Forelimb muscle (tissue), 1 donor: ENCODE results near the gene MACROD1. TPM values are rescaled to one million over a fixed set of nuclear protein-coding genes. Genes with fewer than 3 reads are reported as not detected.

Source experiments
- DNase-seq: peaks from one replicate; pipeline ENCODE4 v3.0.0-alpha.2; 2013; ENCODE audit warnings: low read depth
- polyA plus RNA-seq: library from polyadenylated mRNA; unstranded; fragments of 120-200 nt; gene quantifications from one replicate; pipeline ENCODE4 v1.2.1, GENCODE V29; 2013; ENCODE audit not compliant: insufficient read length

MACROD1 gene
- polyA plus RNA-seq, 1 donor: 68.0 TPM

DNA sequence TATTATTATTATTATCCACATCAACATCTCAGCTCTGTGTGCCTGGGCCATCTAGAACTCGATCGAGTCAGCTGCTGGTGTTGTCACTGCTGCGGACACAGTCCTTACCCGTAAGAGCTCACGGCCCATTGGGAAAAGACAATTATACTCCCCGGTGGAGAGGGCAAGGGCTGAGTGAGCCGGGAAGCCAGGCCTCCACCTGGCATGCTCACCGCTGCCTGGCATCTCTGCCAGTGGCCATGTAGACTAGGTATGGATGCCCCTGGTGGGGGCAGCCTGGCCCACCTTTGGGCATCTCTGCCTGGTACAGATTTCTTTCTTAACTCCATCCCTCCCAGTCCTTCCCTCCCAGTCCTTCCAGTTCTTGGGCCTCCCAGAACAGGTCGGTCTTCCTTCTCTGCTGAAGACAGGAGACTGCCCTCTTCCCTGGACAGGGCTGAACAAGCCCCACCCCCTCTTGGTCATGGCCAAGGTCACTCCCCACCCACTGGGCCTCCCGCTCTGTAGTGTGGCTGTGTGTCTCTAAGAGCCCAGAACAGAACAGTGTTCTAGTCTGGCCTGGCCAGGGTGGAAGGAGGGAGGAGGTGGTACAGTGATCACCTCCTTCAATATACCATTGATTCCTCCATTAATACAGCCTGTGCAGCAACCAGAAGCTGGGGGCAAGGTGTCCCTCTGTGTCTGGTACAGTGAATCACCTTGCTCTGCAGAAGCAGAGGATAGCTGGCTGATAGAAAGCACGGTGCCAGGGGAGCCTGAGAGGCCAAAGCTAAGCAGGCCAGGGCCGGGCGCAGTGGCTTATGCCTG lies 72.5 kb downstream of the MACROD1 start:
- no peak for DNase-seq

DNA sequence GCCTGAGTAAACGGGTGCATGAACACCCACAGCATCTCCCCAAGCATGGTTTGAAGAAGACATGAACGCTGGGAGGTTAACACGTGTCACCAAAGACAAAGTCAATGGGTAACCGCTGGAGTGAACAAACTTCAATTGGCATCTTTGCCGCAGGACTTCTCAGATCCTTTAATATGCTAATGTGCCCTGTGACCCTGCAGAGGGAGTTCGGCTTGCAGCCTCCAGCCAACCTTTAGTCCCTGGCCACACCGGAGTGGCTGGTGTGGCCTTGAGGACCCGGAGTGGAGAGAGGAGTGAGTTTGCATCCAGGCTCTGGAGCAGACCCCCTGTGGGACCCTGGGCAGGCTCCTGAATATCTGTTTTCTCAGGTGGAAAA lies 73.2 kb downstream of the MACROD1 start:
- DNase-seq: no peak

DNA sequence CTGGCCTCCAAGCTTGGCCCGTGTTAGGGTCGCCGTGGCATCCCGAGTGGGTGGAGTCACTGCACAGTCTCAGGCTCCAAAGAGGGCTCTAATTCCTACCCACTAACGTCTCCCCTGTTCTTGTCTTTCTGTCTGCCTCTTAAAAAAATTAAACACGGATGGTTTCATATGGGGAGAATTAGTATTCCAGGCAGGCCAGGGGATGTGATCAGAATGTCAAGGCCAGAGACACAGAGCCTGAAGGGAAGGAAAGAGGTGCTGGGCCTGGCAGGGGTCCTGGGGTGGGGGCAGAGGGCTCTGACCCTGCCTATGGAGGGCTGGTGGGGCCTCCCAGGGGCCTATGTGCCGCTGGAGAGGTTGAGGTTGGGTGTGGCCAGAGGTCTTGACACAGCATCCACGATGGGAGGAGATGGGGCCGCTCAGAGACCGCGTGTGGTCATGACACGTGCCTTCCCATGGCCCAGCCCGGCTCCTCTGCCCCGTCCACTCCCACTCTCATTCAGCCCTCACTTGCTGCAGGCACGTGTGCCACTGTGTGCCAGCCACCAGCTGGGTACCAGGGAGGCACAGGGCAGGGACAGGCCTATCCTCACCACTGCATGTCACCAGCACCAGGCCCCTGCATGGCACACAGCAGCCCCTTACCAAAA lies 73.7 kb downstream of the MACROD1 start:
- no peak for DNase-seq

DNA sequence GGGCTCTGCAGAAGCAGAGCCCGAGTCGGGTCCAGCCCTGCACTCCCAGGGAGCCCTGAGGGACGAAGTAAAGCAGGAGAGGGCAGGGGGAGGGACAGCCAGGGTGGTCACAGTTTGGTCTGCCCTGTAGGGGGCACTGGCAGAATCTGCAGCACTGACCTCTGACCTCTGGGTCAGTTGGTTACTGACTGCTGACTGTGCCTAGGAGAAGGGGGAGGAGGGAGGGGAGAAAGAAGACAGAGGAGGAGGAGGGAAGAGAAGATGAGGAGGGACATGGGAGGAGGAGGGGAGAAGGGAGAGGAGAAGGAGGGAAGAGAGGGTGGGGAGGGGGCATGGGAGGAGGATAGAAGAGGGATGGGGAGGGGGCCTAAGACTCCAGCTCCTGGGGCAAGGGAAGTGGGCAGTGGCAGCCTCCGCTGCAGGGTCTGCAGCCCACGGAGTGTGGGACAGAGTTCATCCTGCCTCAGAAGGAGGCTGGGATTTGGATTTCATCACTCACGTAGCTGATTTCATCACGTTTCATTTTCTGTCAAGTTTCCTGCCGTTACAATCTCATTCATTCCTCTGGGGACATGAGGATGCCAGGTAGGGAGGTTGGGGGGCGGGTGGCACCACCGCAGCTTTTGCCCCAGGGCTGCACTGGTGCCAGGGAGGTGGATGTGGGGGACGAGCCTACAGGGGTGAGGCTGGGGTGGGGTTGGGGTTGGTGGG lies 75.0 kb downstream of the MACROD1 start:
- no peak for DNase-seq

DNA sequence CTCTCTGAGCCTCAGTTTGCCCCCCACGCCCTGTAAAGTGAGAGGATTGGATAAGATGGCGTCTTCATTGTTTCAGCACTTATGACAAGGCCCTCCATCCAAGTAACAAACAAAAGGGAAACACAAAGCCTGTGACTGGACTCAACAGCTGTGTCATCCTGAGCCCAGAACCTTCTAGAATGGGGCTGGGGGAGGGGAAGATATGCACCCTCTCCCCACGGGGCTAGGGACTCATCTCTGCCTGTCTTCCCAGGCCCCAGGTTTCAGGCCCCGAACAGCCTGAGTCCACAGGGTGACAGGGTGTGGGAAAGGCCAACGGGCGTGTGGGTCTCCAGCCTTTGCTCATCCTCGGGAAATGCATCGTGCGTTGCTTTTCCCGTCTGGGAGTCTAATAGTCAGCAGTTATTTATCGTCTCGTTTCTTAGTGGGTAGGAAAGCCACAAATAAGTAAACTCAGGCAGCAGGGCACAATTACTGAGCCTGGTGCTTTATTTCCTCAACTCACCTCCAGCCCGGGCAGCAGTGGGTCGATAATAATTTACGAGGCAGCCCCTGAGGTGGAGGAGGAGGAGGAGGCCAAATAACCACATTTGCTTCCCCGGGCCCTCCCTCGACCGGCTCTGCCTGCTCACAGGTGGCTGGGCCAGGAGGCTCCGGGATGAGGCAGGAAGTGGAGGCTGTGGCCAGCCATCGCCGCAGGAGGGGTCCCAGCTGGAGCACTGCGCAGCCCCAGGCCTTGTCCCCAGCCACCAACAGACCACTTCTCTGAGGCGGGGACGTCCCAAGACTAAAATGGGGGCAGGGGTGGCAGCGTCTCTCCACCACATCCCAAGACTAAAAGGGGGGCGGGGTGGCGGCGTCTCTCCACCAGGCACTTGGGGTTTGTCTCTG lies 75.8 kb downstream of the MACROD1 start:
- DNase-seq: no peak

DNA sequence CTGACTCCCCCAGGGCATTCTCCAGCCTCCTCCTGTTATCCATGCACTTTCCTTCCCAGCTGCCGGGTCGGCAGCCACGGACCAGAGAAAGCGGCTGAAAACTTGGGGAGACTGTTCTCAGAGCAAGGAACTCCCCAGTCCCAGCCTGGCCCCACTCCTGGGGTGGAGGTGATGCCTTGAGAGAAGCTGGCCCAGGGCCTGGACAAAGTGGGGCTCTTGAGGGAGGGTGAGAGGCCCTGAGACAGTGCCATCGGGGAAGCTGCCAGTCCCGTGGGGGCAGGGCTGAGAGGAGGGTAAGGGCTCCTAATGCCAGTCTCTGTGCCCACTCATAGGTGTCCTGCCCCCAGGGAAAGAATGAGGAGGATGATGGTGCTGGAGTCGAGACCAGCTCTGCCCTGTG lies 76.4 kb downstream of the MACROD1 start:
- no peak for DNase-seq

DNA sequence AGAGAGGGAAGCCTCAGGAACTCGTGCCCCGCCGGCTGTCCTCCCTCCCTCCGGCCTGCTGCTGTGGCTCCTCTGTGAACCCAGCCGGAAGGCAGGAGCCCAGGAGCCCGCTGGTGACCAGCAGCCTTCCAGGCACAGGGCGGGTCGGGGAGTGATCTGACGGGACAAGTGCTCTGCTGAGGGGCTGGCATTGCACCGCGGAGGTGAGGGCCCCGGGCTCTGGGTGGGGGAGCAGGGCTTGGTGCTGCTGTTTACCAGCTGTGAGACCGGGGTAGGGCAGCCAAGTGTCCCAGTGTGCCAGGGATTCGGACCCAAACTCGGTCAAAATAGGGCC lies 76.9 kb downstream of the MACROD1 start:
- DNase-seq: no peak

DNA sequence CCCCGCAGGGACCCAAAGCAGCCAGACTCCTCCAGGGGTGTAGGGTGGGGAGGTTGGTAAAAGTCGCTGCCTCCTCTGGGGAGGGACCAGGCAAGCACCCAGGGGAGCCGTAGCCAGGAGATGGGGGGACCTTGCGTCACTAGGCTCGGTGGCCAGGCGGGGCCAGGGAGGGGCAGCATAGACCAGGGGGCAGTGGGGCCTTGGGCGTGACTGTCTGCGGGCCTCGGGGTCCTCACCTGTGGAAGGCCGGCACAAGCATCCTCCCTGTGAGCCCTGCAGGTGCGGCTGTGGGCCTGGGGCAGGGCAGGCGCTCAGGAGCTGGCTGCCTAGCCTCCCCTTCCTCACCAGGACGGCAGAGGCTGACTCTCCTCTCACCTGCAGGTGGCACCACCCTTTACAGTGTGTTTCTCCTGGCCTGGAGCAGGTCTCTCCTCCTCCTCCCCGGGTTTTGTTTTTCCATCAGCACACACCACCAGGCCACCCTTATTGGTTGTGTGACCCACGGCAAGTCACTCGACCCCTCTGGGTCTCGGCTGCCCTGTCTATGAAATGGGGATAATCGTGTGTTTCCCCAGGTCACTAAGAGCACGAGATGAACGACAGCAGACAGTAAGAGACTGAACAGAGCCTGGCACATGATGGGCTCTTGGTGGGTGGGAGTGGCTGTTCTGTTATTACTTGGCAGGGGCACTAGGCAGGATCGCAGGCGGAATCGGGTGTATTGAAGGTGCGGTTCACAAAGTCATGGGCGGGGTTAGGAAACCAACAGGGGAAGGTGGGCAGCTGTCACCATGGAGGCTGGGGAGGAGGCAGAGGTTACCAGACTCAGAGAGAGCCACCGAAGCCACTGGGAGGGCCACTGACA lies 77.5 kb downstream of the MACROD1 start:
- no peak for DNase-seq

DNA sequence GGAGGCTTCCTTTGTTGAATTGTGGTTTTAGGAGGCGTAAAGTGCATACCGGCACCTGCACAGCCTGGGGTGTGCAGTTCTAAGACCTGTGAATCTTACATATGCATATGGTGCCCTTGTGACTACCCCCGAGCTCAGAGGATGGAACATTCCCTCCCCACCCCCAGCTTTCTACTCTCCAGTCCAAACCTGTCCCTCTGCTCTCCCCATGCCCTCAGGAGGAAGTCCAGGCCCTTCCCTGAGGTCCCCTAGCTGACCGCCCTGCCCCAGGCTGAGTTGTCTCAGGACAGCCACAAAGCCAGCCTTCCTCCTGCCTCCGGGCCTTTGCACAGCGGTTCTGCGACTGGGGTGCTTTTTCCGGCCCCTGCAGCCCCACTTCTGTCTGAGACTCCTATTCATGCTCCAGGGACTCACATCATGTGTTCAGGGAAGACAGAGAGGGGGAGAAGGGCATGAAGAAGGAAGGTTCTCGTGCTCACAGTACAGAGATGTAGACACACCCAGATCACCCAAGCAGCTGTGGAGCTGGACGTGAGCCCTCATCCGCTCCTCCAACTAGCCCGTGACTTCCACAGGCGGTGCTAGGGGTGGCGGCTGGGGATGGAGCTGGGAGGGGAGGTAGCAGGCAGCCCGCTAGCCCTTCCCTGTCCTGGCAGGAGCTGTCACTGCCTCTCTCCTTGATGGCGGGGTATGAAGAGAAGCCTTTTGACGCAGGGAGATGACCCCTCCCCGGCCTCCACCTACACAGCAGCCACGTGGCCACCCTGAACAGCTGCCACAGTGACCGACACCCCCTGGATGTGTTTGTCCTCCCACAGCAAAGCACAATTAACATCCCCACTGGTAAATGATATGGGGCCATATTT lies 79.4 kb downstream of the MACROD1 start:
- peak; percentile 54 for DNase-seq

DNA sequence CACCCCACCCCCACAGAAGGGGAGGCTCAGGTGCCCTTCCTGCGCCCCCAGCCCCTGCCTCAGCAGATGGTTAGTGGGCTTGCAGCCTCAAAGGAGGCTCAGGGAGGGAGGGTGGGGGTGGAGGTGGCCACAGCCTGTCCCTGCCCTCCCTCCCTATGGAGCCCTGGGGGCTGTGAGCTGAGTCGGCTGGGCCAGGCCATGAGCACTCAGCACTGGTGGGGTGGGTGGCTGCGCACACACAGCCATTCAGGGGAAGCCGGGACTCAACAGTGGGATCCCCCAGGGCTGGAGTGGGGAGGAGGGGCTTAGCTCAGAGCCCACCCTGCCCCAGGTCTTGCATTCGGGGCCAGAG lies 80.0 kb downstream of the MACROD1 start:
- no peak for DNase-seq

DNA sequence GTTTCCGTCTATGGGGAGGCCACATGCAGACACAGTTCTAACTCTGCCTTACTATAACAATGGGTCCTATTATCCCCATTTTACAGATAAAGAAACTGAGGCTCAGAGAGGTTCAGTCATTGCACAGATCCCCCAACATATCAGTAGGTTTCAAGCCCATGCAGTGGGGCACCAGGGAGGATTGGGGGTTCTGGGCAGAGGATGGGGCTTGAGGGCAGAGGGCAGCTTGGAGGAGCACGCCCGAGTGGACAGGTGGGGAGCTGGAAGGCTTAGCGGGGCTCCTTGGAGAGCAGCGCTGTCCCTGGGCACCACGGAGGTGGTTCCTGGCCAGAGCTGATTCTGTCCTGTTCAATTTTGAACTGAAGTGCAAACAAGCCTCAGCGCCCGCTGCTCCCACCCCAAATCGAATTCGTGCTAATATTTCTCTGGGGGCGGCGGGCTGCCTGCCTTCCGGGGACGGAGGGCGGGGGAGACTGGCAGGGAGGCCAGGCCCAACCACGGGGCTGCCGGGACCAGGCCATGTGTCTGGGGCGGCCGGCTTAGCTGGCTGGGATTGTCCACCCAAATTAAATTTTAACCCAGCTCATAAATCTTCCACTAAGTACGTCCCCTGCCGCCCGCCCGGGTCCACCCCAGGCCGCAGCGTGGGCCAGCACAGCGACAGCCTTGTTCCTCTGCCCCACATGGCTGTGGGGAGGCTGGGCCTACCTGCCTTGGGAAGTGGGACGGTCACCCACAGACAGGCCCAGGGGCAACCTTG lies 80.8 kb downstream of the MACROD1 start:
- no peak for DNase-seq

DNA sequence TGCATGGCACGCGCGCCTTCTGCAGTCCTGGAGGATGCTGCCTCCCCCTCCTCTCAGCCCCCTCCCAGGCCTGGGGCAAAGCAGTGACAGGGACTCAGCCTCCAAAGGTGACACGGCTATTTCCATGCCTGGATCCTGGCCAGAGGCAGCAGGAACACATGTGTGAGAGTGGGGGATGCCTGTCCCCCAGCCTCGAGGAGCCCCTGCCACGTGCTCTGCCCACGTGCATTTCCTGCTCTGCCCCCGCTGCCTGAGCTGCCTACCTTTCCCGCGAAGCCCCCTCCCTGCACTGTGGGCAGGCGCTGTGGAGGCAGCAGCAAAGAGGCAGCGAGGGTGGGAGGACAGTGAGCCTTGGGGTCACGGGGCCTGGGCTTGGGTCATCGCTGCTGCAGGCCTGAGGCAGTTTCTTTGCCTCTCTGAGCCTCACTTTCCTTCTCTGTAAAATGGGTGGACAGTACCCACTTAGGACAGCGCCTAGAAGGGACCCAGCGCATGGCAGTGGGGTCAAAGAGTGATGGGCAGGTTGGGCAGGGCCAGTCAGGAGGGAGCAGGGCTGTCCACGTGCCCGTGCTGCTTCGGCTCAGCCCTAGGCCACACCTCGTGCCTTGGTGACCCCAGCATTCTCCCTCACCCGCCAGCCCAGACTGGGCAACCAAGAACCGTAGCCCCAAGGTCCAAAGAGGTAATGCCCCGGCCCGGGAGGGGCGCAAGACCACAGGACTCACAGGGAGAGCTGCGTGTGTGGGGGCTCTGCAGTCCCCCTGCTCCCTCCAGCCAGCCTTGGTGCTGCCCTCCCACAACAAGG lies 81.6 kb downstream of the MACROD1 start:
- no peak for DNase-seq

DNA sequence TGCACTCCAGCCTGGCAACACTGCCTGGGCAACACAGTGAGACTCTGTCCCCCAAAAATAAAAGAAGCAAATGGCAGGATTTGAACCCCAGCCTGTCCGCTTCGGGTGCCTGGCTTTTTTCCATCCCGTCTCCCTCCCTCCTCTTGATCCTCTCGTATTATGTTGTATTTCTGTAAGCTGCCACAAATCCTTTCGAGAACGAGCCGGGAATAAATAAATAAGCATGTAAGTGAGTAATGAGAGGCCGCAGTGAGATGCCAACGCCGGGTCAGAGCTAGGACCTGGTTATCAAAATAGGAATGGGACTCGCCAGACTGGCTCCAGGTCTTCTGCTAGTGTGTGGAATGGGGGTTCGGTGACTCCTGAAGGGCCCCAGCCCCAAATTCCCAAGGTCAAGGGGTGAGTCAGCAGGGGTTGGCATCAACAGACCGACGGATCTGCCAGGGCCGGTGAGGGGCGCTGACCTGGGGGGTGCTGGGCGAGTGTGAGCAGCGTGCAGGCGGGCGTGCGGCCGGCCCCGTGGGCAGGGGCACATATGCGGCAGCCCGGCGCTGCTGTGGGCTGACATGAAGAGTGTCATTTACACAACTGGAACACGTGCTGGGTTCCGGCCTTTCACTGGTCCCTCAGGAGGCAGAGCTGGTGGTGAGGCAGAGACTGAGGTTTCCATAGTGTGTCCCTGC lies 82.4 kb downstream of the MACROD1 start:
- no peak for DNase-seq

DNA sequence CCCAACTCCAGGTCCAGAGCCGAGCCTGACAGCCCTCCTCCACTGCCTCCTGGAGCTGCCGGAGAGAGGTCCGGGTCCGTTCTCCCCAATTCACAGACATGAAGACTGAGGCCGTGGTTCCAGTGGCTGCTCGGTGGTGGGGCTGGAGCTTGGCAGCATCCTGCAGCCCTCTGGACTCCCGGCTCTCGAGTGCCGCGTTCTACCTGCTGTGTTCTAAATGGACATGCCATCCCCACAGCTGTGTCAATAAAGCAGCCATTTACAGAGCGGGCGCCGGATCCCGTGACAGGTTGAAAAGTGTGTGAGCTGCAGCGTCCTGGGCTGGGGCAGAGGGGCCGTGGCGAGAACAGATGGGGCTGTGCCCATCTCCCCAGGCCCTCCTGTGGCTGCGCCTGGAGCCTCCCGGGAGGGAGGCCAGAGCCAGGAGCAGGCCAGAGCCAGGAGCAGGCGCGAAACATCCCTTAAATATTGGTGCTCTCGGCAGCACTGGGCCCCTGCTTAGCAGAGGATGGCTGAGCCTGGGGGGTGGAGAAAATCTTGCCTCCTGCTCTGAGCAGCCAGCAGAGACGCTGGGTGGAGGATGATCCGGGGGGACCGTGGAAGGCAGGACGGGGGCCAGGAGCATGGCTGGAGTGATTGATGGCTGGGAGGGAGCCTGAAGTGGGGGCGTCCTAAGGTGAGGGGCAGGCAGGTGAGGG lies 84.0 kb downstream of the MACROD1 start:
- DNase-seq: no peak

DNA sequence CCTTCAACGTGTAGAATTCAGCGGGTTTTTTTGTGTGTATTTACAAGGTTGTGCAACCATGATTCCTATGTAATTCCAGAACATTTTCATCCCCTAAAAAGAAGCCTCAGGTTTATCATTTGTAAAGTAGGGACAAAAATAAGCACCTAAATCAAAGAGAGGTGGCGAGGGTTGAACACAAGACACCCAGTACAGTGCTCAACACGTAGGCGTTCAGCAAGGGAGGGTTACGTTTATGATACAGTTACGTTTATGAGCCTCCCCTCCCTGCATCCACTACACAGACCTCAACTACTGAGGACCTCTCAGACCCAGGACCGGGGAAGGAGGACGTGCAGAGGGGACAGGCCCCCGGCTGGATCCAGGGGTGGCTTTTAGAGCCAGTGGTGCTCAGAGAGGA lies 85.5 kb downstream of the MACROD1 start:
- DNase-seq: no peak

DNA sequence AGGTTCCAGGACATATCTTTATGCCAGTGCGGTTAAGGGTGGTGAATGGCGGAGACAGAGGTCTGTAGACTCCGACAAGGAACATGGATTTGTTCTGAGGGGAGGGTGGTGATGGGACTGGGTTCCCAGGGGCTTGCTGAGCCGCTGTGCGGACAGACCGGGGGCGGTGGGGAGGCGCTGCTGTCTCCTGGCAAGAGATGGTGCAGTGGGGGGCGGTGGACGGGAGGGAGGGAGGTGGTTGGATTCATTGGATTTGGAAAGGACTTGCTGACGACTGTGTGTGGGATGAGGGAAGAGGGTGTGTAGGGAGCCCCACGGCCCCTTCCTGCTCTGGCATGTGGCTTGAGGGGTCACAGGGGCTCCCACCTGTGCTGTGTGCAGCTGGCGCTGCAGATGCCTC lies 87.0 kb downstream of the MACROD1 start:
- DNase-seq: no peak

DNA sequence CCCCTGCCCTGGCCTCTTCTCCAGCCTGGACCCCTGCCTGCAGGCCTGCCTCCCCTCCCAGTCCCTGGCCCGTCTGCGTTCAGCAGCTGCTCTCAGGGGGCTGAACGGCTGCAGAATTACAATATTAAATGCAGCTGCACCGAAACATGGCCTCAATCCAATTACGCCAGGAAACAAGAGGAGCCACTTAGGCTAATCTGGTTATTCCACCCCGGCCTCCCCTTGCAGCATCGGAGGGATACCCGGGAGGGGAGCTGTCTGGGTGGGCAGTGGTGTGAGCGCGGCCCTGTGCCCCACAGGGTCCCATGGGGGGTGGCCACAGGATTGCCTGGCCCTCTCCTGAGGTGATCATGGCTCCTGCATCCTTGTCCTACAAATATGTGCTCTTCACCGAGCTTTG lies 87.6 kb downstream of the MACROD1 start:
- DNase-seq: peak; percentile 36
